HG03432 (cell line): ENCODE measurements around the gene KLHL2.
A peak's percentile ranks its signal among the peaks of the same experiment; 100 is the strongest.

Experiments used
- ATAC-seq: cut with Tn5 transposase; IDR thresholded peaks from one replicate; pipeline ENCODE4 v1.9.1; 2021; ENCODE audit warnings: mild to moderate bottlenecking, moderate library complexity; ENCODE audit not compliant: unreplicated experiment

The KLHL2 gene

GRCh38 chr4:165288226-165288625 lies 80.9 kb downstream of the KLHL2 start:
- peak; percentile 76 for ATAC-seq

- peak; percentile 33 for ATAC-seq
Observed at GRCh38 chr4:165288639-165289422, 81.5 kb downstream of the KLHL2 start.

GRCh38 chr4:165289423-165289785 lies 82.0 kb downstream of the KLHL2 start:
- no peak for ATAC-seq

GRCh38 chr4:165293061-165293460 lies 85.7 kb downstream of the KLHL2 start:
- ATAC-seq, result no peak

- no peak for ATAC-seq
Observed at GRCh38 chr4:165293927-165294649, 86.7 kb downstream of the KLHL2 start.

GRCh38 chr4:165294907-165295306 lies 87.5 kb downstream of the KLHL2 start:
- ATAC-seq, result peak; percentile 98

- no peak for ATAC-seq
Observed at GRCh38 chr4:165297626-165298025, 90.3 kb downstream of the KLHL2 start.

- ATAC-seq, result no peak
Observed at GRCh38 chr4:165299399-165300060, 92.2 kb downstream of the KLHL2 start.

- ATAC-seq, result peak; percentile 95
Observed at GRCh38 chr4:165301833-165302232, 94.5 kb downstream of the KLHL2 start.

GRCh38 chr4:165302658-165303057 lies 95.3 kb downstream of the KLHL2 start:
- no peak for ATAC-seq

- ATAC-seq, result no peak
Observed at GRCh38 chr4:165308166-165308565, 100.8 kb downstream of the KLHL2 start.

- ATAC-seq, result no peak
Observed at GRCh38 chr4:165308606-165309005, 101.2 kb downstream of the KLHL2 start.

- no peak for ATAC-seq
Observed at GRCh38 chr4:165309456-165309855, 102.1 kb downstream of the KLHL2 start.

- ATAC-seq, result no peak
Observed at GRCh38 chr4:165312506-165312905, 105.1 kb downstream of the KLHL2 start.

GRCh38 chr4:165319030-165319429 lies 111.7 kb downstream of the KLHL2 start:
- no peak for ATAC-seq

- no peak for ATAC-seq
Observed at GRCh38 chr4:165319509-165319908, 112.1 kb downstream of the KLHL2 start.

GRCh38 chr4:165324236-165324917 lies 117.0 kb downstream of the KLHL2 start:
- ATAC-seq, result no peak

GRCh38 chr4:165324918-165325304 lies 117.5 kb downstream of the KLHL2 start:
- no peak for ATAC-seq

GRCh38 chr4:165325732-165326512 lies 118.6 kb downstream of the KLHL2 start:
- no peak for ATAC-seq

- peak; percentile 19 for ATAC-seq
Observed at GRCh38 chr4:165326831-165327210, 119.5 kb downstream of the KLHL2 start.
